Activated CD4-positive, alpha-beta T cell treated with anti-CD3 and anti-CD28 coated beads, Interleukin-2, amount 50 U/mL, for 48 hours (primary cell): ENCODE data around the gene CPN1.
"Not testable (repeated sequence)": the region's sequence is repeated elsewhere in the genome, so short reads cannot be mapped to it uniquely, and the experiment has no call there.

Experiments
- DNase-seq, 2 experiments: peaks; one replicate each; pipeline ENCODE4 v3.0.0-alpha.2; 2020

CPN1 gene

GRCh38 chr10:100020886-100021253 lies 60.8 kb downstream of the CPN1 start:
- no peak for DNase-seq

- DNase-seq = no peak
Measured at GRCh38 chr10:100020142-100020885, 61.4 kb downstream of the CPN1 start.

GRCh38 chr10:100019787-100020141 lies 61.9 kb downstream of the CPN1 start:
- DNase-seq = no peak

GRCh38 chr10:100014071-100014762 lies 67.5 kb downstream of the CPN1 start:
- no peak for DNase-seq

- DNase-seq = no peak
Measured at GRCh38 chr10:100013621-100014020, 68.0 kb downstream of the CPN1 start.

GRCh38 chr10:100011906-100012305 lies 69.8 kb downstream of the CPN1 start:
- not testable (repeated sequence) for DNase-seq

GRCh38 chr10:100009793-100010676 lies 71.6 kb downstream of the CPN1 start, which contains the start of gene DNMBP:
Gene DNMBP, minus strand, starts transcription at chr10:100009947. Its CDS starts 37,823 bp downstream, at chr10:99972124.
- DNase-seq = peak; percentile 80 to 83

GRCh38 chr10:100009283-100009792 lies 72.3 kb downstream of the CPN1 start:
- no peak for DNase-seq

GRCh38 chr10:100008708-100009282 lies 72.9 kb downstream of the CPN1 start:
- no peak for DNase-seq

- DNase-seq = no peak
Measured at GRCh38 chr10:100008142-100008522, 73.5 kb downstream of the CPN1 start.

- DNase-seq = no peak
Measured at GRCh38 chr10:100007231-100008141, 74.2 kb downstream of the CPN1 start.

- DNase-seq = peak in 1 of 2 experiments; percentile 15
Measured at GRCh38 chr10:100006243-100006886, 75.3 kb downstream of the CPN1 start.

- DNase-seq = no peak
Measured at GRCh38 chr10:100004805-100005510, 76.7 kb downstream of the CPN1 start.

- no peak for DNase-seq
Measured at GRCh38 chr10:100000109-100000644, 81.5 kb downstream of the CPN1 start.

- no peak for DNase-seq
Measured at GRCh38 chr10:99999319-100000108, 82.2 kb downstream of the CPN1 start.

- no peak for DNase-seq
Measured at GRCh38 chr10:99998889-99999288, 82.8 kb downstream of the CPN1 start.

- DNase-seq = no peak
Measured at GRCh38 chr10:99996671-99997648, 84.7 kb downstream of the CPN1 start.

GRCh38 chr10:99995713-99996112 lies 86.0 kb downstream of the CPN1 start:
- no peak for DNase-seq
